Hepatocyte (in vitro differentiated cells): ENCODE results near the gene RPP25. TPM values are rescaled to one million over a fixed set of nuclear protein-coding genes. Genes with fewer than 3 reads are reported as not detected.

ENCODE experiments used
- DNase-seq: peaks from one replicate; pipeline ENCODE4 v3.0.0-alpha.2; 2016; ENCODE audit warnings: low spot score
- H2AFZ ChIP-seq: fragments of 200-600 bp; sonication (generic); 2 replicates; pipeline ENCODE4 v1.6.0; 2016; ENCODE audit warnings: antibody characterized with exemption, mild to moderate bottlenecking
- H3K27ac ChIP-seq: fragments of 200-600 bp; sonication (generic); 2 replicates; pipeline ENCODE4 v1.5.1; 2016; ENCODE audit warnings: mild to moderate bottlenecking
- H3K27me3 ChIP-seq: fragments of 200-600 bp; sonication (generic); 2 replicates; pipeline ENCODE4 v1.6.1; 2016
- H3K36me3 ChIP-seq: fragments of 200-600 bp; sonication (generic); replicated peaks from 2 replicates; pipeline ENCODE4 v1.5.1; 2016; ENCODE audit warnings: low read depth; ENCODE audit not compliant: insufficient read depth
- H3K4me1 ChIP-seq: fragments of 200-600 bp; sonication (generic); 2 replicates; pipeline ENCODE4 v1.5.1; 2016; ENCODE audit warnings: mild to moderate bottlenecking, moderate library complexity; ENCODE audit not compliant: insufficient read depth
- H3K4me2 ChIP-seq: fragments of 200-600 bp; sonication (generic); 2 replicates; pipeline ENCODE4 v1.6.0; 2016
- H3K4me3 ChIP-seq: fragments of 200-600 bp; sonication (generic); 2 replicates; pipeline ENCODE4 v1.5.1; 2016; ENCODE audit warnings: mild to moderate bottlenecking
- H3K79me2 ChIP-seq: fragments of 200-600 bp; sonication (generic); 2 replicates; pipeline ENCODE4 v1.6.0; 2017; ENCODE audit warnings: mild to moderate bottlenecking
- H3K9me2 ChIP-seq: fragments of 200-600 bp; sonication (generic); replicated peaks from 2 replicates; pipeline ENCODE4 v1.6.0; 2017; ENCODE audit warnings: mild to moderate bottlenecking; ENCODE audit not compliant: insufficient read depth
- H3K9me3 ChIP-seq: fragments of 200-600 bp; sonication (generic); 2 replicates; pipeline ENCODE4 v1.5.1; 2016; ENCODE audit warnings: low read depth, mild to moderate bottlenecking
- H4K20me1 ChIP-seq: fragments of 200-600 bp; sonication (generic); 2 replicates; pipeline ENCODE4 v1.6.0; 2016; ENCODE audit warnings: mild to moderate bottlenecking; ENCODE audit not compliant: insufficient read depth, poor library complexity, severe bottlenecking
- EZH2 ChIP-seq: fragments of 200-600 bp; sonication (generic); IDR thresholded peaks from 2 replicates; pipeline ENCODE4 v1.6.1; 2016; ENCODE audit warnings: antibody characterized with exemption, mild to moderate bottlenecking, borderline replicate concordance
- EZH2phosphoT487 ChIP-seq: fragments of 200-600 bp; sonication (generic); IDR thresholded peaks from one replicate; pipeline ENCODE4 v1.6.1; 2018; ENCODE audit warnings: antibody characterized with exemption, mild to moderate bottlenecking, low read depth, moderate library complexity; ENCODE audit not compliant: unreplicated experiment, severe bottlenecking
- WGBS: methylation state at CpG from one replicate; pipeline ENCODE4 v1.1.6; 2016; ENCODE audit warnings: low lambda C conversion rate; ENCODE audit errors: missing lambda C conversion rate; 5-methylcytosine and 5-hydroxymethylcytosine counted together
- polyA plus RNA-seq: library from polyadenylated mRNA; unstranded; fragments of >200 nt; fragmentation: Nextera tagmentation; extraction: Ambion mirVana; gene quantifications from 2 replicates; pipeline ENCODE4 v1.2.1, GENCODE V29; 2016
- total RNA-seq: library from RNA; depleted of rRNA; stranded (reverse); fragments of >200 nt; gene quantifications from 2 replicates; pipeline ENCODE4 v1.2.3, GENCODE V29; 2014
- TF ChIP-seq, protein P1 (sequence below): fragments of 200-600 bp; sonication (generic); IDR thresholded peaks from 2 replicates; pipeline ENCODE4 v1.5.1; 2016; ENCODE audit warnings: antibody characterized with exemption, mild to moderate bottlenecking; ENCODE audit not compliant: poor library complexity

Gene RPP25, protein sequence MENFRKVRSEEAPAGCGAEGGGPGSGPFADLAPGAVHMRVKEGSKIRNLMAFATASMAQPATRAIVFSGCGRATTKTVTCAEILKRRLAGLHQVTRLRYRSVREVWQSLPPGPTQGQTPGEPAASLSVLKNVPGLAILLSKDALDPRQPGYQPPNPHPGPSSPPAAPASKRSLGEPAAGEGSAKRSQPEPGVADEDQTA
- total RNA-seq (22.7 and 23.4 TPM in 2 replicates), polyA plus RNA-seq (60.4 and 65.6 TPM in 2 replicates)

DNA sequence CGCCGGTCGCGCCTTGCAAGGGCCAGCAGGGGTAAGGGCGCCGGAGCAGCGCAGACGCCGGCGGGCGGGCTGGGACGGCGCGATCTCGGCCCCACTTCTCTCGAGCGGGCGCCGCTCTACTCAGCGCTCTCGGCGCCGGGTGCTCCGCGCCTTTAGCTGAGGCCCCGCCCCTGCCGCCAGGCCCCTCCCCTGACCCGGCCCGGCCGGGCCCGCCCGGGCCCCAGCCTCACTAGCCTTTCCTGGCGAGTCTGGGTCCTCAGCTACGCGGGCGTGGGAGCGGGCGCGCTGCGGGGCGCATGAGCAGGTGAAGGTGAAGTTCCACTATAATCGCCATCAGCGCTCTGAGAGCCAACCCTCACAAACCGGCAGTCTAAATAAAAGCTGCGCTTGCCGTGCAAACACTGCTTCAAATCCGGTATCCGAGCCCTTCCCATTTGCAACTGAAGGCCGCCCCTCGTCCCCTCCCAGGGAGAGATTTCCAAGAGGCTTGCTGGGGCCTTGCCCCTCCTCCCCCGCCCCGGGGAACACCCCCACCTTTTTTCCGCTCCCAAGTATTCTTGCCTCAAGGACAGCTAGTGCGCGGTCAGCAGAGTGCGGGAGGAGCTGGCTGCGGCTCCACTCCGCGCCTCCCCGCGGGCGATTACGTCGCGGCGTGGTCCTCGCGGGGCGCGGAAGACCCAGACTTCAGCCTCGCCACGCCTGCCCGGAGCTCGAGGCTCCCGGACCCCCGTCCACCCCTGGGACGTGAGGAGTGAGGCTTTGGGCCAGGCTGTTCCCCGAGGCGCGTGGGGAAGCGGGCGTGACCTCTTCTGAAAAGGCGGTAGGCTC lies at the start of gene RPP25:
Gene RPP25 (minus strand): TSS at position 125 of the 828 bp plus-strand sequence. CDS start 189 bp downstream, outside the sequence.
- H2AFZ ChIP-seq: peak within 1 kb of the TSS; percentile 95
- peak; percentile 88 for DNase-seq

GRCh38 chr15:75002398-75002797 lies 45.8 kb upstream of the RPP25 start:
- no peaks in the 10 kb centered on the region for H4K20me1 ChIP-seq
- H3K4me2 ChIP-seq: no peak overlapping the region
- no peaks in the 10 kb centered on the region for H3K9me3 ChIP-seq
- TF ChIP-seq EZH2: no peak
- no peak for TF ChIP-seq EZH2phosphoT487
- TF ChIP-seq, protein P1, sequence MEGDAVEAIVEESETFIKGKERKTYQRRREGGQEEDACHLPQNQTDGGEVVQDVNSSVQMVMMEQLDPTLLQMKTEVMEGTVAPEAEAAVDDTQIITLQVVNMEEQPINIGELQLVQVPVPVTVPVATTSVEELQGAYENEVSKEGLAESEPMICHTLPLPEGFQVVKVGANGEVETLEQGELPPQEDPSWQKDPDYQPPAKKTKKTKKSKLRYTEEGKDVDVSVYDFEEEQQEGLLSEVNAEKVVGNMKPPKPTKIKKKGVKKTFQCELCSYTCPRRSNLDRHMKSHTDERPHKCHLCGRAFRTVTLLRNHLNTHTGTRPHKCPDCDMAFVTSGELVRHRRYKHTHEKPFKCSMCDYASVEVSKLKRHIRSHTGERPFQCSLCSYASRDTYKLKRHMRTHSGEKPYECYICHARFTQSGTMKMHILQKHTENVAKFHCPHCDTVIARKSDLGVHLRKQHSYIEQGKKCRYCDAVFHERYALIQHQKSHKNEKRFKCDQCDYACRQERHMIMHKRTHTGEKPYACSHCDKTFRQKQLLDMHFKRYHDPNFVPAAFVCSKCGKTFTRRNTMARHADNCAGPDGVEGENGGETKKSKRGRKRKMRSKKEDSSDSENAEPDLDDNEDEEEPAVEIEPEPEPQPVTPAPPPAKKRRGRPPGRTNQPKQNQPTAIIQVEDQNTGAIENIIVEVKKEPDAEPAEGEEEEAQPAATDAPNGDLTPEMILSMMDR: no peak
- no peaks in the 10 kb centered on the region for H3K27me3 ChIP-seq
- 78% methylated on average over 7 of the region's 7 CpGs for WGBS
- H3K79me2 ChIP-seq: peaks cover 2% of the 10 kb centered on the region
- H3K9me2 ChIP-seq: no peaks in the 10 kb centered on the region
- H2AFZ ChIP-seq: no peak overlapping the region
- no peak overlapping the region for H3K4me3 ChIP-seq
- no peak overlapping the region for H3K27ac ChIP-seq
- H3K36me3 ChIP-seq: no peaks in the 10 kb centered on the region
- H3K4me1 ChIP-seq: no peaks in the 10 kb centered on the region
- DNase-seq: no peak

More for the DNA sequence above, at the start of gene RPP25:
- Histone ChIP-seq H3K9me2 (no peaks in the 10 kb centered on the region), H3K27ac (peak within 1 kb of the TSS; percentile 90), H3K36me3 (no peaks in the 10 kb centered on the region), H3K4me1 (peaks cover 43% of the 10 kb centered on the region), H3K4me2 (peak within 1 kb of the TSS; percentile 97), H4K20me1 (peaks cover 3% of the 10 kb centered on the region), H3K9me3 (no peaks in the 10 kb centered on the region), H3K4me3 (peak within 1 kb of the TSS; percentile 76), H3K27me3 (peaks cover 43% of the 10 kb centered on the region), H3K79me2 (peaks cover 11% of the 10 kb centered on the region)
- TF ChIP-seq, protein P1: no peak
- TF ChIP-seq EZH2phosphoT487 (no peak), EZH2 (no peak)
- WGBS: 2% methylated on average over 54 of the region's 83 CpGs

- Histone ChIP-seq H3K36me3 (no peaks in the 10 kb centered on the region), H3K9me2 (no peaks in the 10 kb centered on the region), H3K4me1 (peaks cover 4% of the 10 kb centered on the region), H3K4me3 (no peak overlapping the region), H3K27me3 (no peaks in the 10 kb centered on the region), H2AFZ (no peak overlapping the region), H3K79me2 (peaks cover 7% of the 10 kb centered on the region), H3K4me2 (no peak overlapping the region), H3K9me3 (no peaks in the 10 kb centered on the region), H3K27ac (no peak overlapping the region), H4K20me1 (no peaks in the 10 kb centered on the region)
- DNase-seq: no peak
- no peak for TF ChIP-seq EZH2
- TF ChIP-seq, protein P1: no peak
- 89% methylated on average over 6 of the region's 6 CpGs for WGBS
These were observed 44.7 kb upstream of the RPP25 start for GRCh38 chr15:75001310-75001709.
